Kidney (tissue), 14 donors: ENCODE measurements around the gene MAP1A. TPM values are rescaled to one million over a fixed set of nuclear protein-coding genes. Genes with fewer than 3 reads are reported as not detected.

Experiments
- DNase-seq, 5 donors: peaks; one replicate each; pipeline ENCODE4 v3.0.0-alpha.2; 2013 to 2020
- FAIRE-seq: peaks from 2 replicates; lab custom pipeline; 2012; peaks lifted over from hg19 to GRCh38; lab: Jason Lieb, UNC
- H3K27ac ChIP-seq, 2 donors: one replicate each; pipeline ENCODE4 v1.7.0; 2013; ENCODE audit warnings: low read depth in 2 of 2, low read length in 2 of 2, inconsistent platforms in 1 of 2
- H3K27me3 ChIP-seq: one replicate; pipeline ENCODE4 v1.7.1; 2013; ENCODE audit warnings: low read length, inconsistent platforms; ENCODE audit not compliant: control insufficient read depth, insufficient read depth
- H3K36me3 ChIP-seq, 3 donors: one replicate each; pipeline versions ENCODE4 v1.7.0 to v1.7.1; 2013; ENCODE audit warnings: low read length in 3 of 3, control low read depth in 1 of 3, inconsistent platforms in 1 of 3; ENCODE audit not compliant: insufficient read depth in 3 of 3, control insufficient read depth in 2 of 3
- H3K4me1 ChIP-seq, 3 donors: one replicate each; pipeline versions ENCODE4 v1.7.0 to v1.7.1; 2013; ENCODE audit warnings: low read length in 3 of 3, inconsistent platforms in 1 of 3, low read depth in 1 of 3; ENCODE audit not compliant: control insufficient read depth in 2 of 3, insufficient read depth in 2 of 3
- H3K4me3 ChIP-seq, 3 donors: one replicate each; pipeline versions ENCODE4 v1.7.0 to v1.8.1; 2013; ENCODE audit warnings: low read length in 3 of 3, control low read depth in 1 of 3, inconsistent platforms in 1 of 3
- H3K9ac ChIP-seq, 3 donors: one replicate each; pipeline versions ENCODE4 v1.7.0 to v1.7.1; 2013; ENCODE audit warnings: low read length in 3 of 3, control low read depth in 1 of 3, inconsistent platforms in 1 of 3
- H3K9me3 ChIP-seq, 3 donors: one replicate each; pipeline versions ENCODE4 v1.7.0 to v1.7.1; 2013; ENCODE audit warnings: low read length in 3 of 3, control low read depth in 1 of 3, inconsistent platforms in 1 of 3; ENCODE audit not compliant: control insufficient read depth in 2 of 3, insufficient read depth in 1 of 3
- CTCF ChIP-seq: IDR thresholded peaks from 3 replicates; pipeline ENCODE4 v1.5.1; 2012; ENCODE audit warnings: mild to moderate bottlenecking, moderate library complexity, borderline replicate concordance; ENCODE audit not compliant: insufficient read depth; ENCODE audit errors: extremely low read depth
- intact Hi-C: fragments of 100-400 bp; cut with DNase I; formaldehyde crosslinking; loops from one replicate; pipeline ENCODE4 v1.11.1; 2022
- polyA plus RNA-seq: library from polyadenylated mRNA; stranded (reverse); fragments of 350-450 nt; fragmentation: Illumina TruSeq; extraction: RNeasy Lipid Tissue Mini Kit (QIAGEN cat#74804); gene quantifications from one replicate; pipeline ENCODE4 v1.2.3, GENCODE V29; 2014; ENCODE audit warnings: low read depth, low replicate concordance; ENCODE audit not compliant: insufficient read depth
- total RNA-seq: library from RNA; stranded (reverse); fragmentation: NEBNext Ultra II Directional; extraction: Animal tissue kit (Norgen Biotek cat#: 25700); gene quantifications from one replicate; pipeline ENCODE4 v1.2.1, GENCODE V29; 2021
- donor health status: control.
- donor health status: control.
- donor health status: control.
- donor health status: control.
- donor health status: control.
- donor health status: DM: yes; HTN: yes; CAD: no.
- donor health status: Normal renal cell carcinoma (clear cell type).

Gene MAP1A
- total and polyA plus RNA-seq, 2 donors from 2014 or later = 2.7 to 9.3 TPM

DNA sequence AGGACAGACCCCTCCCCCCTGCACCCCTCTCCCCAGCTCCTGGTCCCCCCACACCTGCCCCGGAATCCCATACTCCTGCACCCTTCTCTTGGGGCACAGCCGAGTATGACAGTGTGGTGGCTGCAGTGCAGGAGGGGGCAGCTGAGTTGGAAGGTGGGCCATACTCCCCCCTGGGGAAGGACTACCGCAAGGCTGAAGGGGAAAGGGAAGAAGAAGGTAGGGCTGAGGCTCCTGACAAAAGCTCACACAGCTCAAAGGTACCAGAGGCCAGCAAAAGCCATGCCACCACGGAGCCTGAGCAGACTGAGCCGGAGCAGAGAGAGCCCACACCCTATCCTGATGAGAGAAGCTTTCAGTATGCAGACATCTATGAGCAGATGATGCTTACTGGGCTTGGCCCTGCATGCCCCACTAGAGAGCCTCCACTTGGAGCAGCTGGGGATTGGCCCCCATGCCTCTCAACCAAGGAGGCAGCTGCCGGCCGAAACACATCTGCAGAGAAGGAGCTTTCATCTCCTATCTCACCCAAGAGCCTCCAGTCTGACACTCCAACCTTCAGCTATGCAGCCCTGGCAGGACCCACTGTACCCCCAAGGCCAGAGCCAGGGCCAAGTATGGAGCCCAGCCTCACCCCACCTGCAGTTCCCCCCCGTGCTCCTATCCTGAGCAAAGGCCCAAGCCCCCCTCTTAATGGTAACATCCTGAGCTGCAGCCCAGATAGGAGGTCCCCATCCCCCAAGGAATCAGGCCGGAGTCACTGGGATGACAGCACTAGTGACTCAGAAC, 9.8 kb downstream of the MAP1A start:
- TF ChIP-seq CTCF = no peak
- no peaks in the 10 kb centered on the region for H3K9me3 ChIP-seq
- H3K4me3 ChIP-seq = no peak overlapping the region
- no peak overlapping the region for H3K27ac ChIP-seq
- H3K4me1 ChIP-seq = no peaks in the 10 kb centered on the region
- intact Hi-C loops = no loop called here
- FAIRE-seq (no peak), DNase-seq (no peak)
- no peak overlapping the region for H3K9ac ChIP-seq
- H3K36me3 ChIP-seq = no peaks in the 10 kb centered on the region
- no peaks in the 10 kb centered on the region for H3K27me3 ChIP-seq

DNA sequence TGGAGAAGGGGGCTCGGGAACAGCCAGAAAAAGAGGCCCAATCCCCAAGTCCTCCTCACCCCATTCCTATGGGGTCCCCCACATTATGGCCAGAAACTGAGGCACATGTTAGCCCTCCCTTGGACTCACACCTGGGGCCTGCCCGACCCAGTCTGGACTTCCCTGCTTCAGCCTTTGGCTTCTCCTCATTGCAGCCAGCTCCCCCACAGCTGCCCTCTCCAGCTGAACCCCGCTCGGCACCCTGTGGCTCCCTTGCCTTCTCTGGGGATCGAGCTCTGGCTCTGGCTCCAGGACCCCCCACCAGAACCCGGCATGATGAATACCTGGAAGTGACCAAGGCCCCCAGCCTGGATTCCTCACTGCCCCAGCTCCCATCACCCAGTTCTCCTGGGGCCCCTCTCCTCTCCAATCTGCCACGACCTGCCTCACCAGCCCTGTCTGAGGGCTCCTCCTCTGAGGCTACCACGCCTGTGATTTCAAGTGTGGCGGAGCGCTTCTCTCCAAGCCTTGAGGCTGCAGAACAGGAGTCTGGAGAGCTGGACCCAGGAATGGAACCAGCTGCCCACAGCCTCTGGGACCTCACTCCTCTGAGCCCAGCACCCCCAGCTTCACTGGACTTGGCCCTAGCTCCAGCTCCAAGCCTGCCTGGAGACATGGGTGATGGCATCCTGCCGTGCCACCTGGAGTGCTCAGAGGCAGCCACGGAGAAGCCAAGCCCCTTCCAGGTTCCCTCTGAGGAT, 10.6 kb downstream of the MAP1A start:
- Histone ChIP-seq H3K9ac (no peak overlapping the region), H3K27ac (no peak overlapping the region), H3K36me3 (no peaks in the 10 kb centered on the region), H3K4me1 (no peaks in the 10 kb centered on the region), H3K9me3 (no peaks in the 10 kb centered on the region), H3K4me3 (no peak overlapping the region), H3K27me3 (no peaks in the 10 kb centered on the region)
- no peak for TF ChIP-seq CTCF
- FAIRE-seq = no peak
- no peak for DNase-seq
- intact Hi-C loops = no loop called here

DNA sequence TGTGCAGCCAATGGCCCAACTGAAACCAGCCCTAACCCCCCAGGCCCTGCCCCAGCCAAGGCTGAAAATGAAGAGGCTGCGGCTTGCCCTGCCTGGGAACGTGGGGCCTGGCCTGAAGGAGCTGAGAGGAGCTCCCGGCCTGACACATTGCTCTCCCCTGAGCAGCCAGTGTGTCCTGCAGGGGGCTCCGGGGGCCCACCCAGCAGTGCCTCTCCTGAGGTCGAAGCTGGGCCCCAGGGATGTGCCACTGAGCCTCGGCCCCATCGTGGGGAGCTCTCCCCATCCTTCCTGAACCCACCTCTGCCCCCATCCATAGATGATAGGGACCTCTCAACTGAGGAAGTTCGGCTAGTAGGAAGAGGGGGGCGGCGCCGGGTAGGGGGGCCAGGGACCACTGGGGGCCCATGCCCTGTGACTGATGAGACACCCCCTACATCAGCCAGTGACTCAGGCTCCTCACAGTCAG, 11.2 kb downstream of the MAP1A start:
- Histone ChIP-seq H3K9ac (no peak overlapping the region), H3K4me1 (no peaks in the 10 kb centered on the region), H3K9me3 (no peaks in the 10 kb centered on the region), H3K27me3 (no peaks in the 10 kb centered on the region), H3K27ac (no peak overlapping the region), H3K4me3 (no peak overlapping the region), H3K36me3 (no peaks in the 10 kb centered on the region)
- FAIRE-seq (no peak), DNase-seq (no peak)
- no peak for TF ChIP-seq CTCF
- intact Hi-C loops = no loop called here
